GM12878 (cell line): Measurements from ENCODE around the gene DDR1. TPM values are rescaled to one million over a fixed set of nuclear protein-coding genes. Genes with fewer than 3 reads are reported as not detected.
"Not testable (repeated sequence)": the region's sequence is repeated elsewhere in the genome, so short reads cannot be mapped to it uniquely, and the experiment has no call there.

Experiments used
- ATAC-seq: fragments of 200-7000 bp; cut with Tn5 transposase; 3 replicates; pipeline ENCODE4 v1.9.1; 2020; ENCODE audit warnings: mild to moderate bottlenecking, moderate library complexity
- BruUV-seq: library from RNA; stranded (reverse); fragments of 400-500 nt; replicated peaks from 2 replicates; lab custom pipeline; 2021; lab: Mats Ljungman, UMichigan
- CTCF ChIA-PET: fragments of 300-600 bp; sonication (Branson Sonifier 250); formaldehyde crosslinking; extraction: SDS; loops from one replicate; lab custom pipeline; 2021; ENCODE audit warnings: inconsistent platforms; lab: Yijun Ruan, JAX
- POLR2A ChIA-PET: fragments of 350-600 bp; formaldehyde crosslinking; extraction: SDS; loops from one replicate; lab custom pipeline; 2021; ENCODE audit warnings: inconsistent platforms; lab: Charles Lee
- RAD21 ChIA-PET: fragments of 300-600 bp; sonication (Branson Sonifier 250); formaldehyde crosslinking; loops from one replicate; lab custom pipeline; 2023; ENCODE audit warnings: antibody characterized with exemption; ENCODE audit not compliant: unreplicated experiment; lab: Charles Lee
- SMC1A ChIA-PET: fragments of 300-600 bp; sonication (Branson Sonifier 250); formaldehyde crosslinking; loops from one replicate; lab custom pipeline; 2023; ENCODE audit not compliant: unreplicated experiment, uncharacterized antibody; lab: Charles Lee
- DNase-seq: peaks from one replicate; pipeline ENCODE4 v3.0.0-alpha.2; 2011; ENCODE audit warnings: low read depth, low spot score
- FAIRE-seq: peaks from 3 replicates; lab custom pipeline; 2011; peaks lifted over from hg19 to GRCh38; lab: Jason Lieb, UNC
- H2AFZ ChIP-seq: 2 replicates; pipeline ENCODE4 v1.6.0; 2011; ENCODE audit warnings: low read depth, low read length, control low read depth; ENCODE audit not compliant: control insufficient read depth
- H3K27ac ChIP-seq: 2 replicates; pipeline ENCODE4 v1.5.1; 2011; ENCODE audit warnings: control low read depth; ENCODE audit not compliant: control insufficient read depth, insufficient read depth
- H3K27me3 ChIP-seq, 2 experiments: replicated peaks in 1 of 2; 2 replicates each; pipeline versions ENCODE4 v1.6.0 to v1.6.1; 2011; ENCODE audit warnings: low read length in 1 of 2; ENCODE audit not compliant: control insufficient read depth in 2 of 2, insufficient read depth in 2 of 2
- H3K36me3 ChIP-seq, 2 experiments: 2 replicates each; pipeline ENCODE4 v1.5.1; 2011; ENCODE audit warnings: low read length in 1 of 2; ENCODE audit not compliant: control insufficient read depth in 2 of 2, insufficient read depth in 2 of 2
- H3K4me1 ChIP-seq: 2 replicates; pipeline ENCODE4 v1.6.1; 2011; ENCODE audit warnings: mild to moderate bottlenecking, low read length, moderate library complexity, mixed read lengths; ENCODE audit not compliant: control insufficient read depth, insufficient read depth
- H3K4me2 ChIP-seq: 2 replicates; pipeline ENCODE4 v1.6.0; 2011; ENCODE audit warnings: control low read depth; ENCODE audit not compliant: control insufficient read depth, insufficient read depth
- H3K4me3 ChIP-seq: fragments of 200-600 bp; sonication (generic); 2 replicates; pipeline ENCODE4 v1.5.1; 2016
- H3K79me2 ChIP-seq: 2 replicates; pipeline ENCODE4 v1.6.0; 2011; ENCODE audit warnings: low read length; ENCODE audit not compliant: control insufficient read depth, insufficient read depth
- H3K9ac ChIP-seq: 2 replicates; pipeline ENCODE4 v1.8.0; 2011; ENCODE audit warnings: low read length, control low read depth, mixed read lengths; ENCODE audit not compliant: control insufficient read depth, insufficient read depth
- H3K9me3 ChIP-seq: replicated peaks from 3 replicates; pipeline ENCODE4 v1.5.1; 2011; ENCODE audit warnings: mild to moderate bottlenecking, low read length; ENCODE audit not compliant: control insufficient read depth, insufficient read depth
- H4K20me1 ChIP-seq: 2 replicates; pipeline ENCODE4 v1.6.0; 2011; ENCODE audit not compliant: control insufficient read depth, insufficient read depth
- BRCA1 ChIP-seq: IDR thresholded peaks from 2 replicates; pipeline ENCODE4 v1.6.1; 2011; ENCODE audit warnings: low read depth, low read length, improper control_type of control experiment
- HDGF ChIP-seq: fragments of 450-650 bp; IDR thresholded peaks from 2 replicates; pipeline ENCODE4 v1.6.1; 2016; ENCODE audit warnings: antibody characterized with exemption
- KDM1A ChIP-seq: fragments of 200-600 bp; sonication (generic); IDR thresholded peaks from 2 replicates; pipeline ENCODE4 v1.6.1; 2016; ENCODE audit warnings: borderline replicate concordance
- NRF1 ChIP-seq: conservative IDR thresholded peaks from 2 replicates; pipeline ENCODE4 v1.6.1; 2011; ENCODE audit warnings: mild to moderate bottlenecking, low read depth, low read length, improper control_type of control experiment
- PML ChIP-seq: IDR thresholded peaks from 2 replicates; pipeline ENCODE4 v1.6.1; 2012; ENCODE audit warnings: low read length, inconsistent platforms
- SPI1 ChIP-seq: IDR thresholded peaks from 2 replicates; pipeline ENCODE4 v1.6.1; 2011; ENCODE audit warnings: low read depth, mild to moderate bottlenecking, low read length, moderate library complexity, borderline replicate concordance; ENCODE audit not compliant: insufficient read depth
- WGBS: methylation state at CpG from one replicate; pipeline ENCODE4 v1.1.6; 2016; ENCODE audit warnings: low lambda C conversion rate; ENCODE audit not compliant: insufficient replicate concordance, insufficient coverage; ENCODE audit errors: missing lambda C conversion rate; 5-methylcytosine and 5-hydroxymethylcytosine counted together
- in situ Hi-C: fragments of 300-500 bp; cut with MboI; formaldehyde crosslinking; loops from 9 replicates; pipeline ENCODE4 v1.14.3; 2018; ENCODE audit warnings: mixed read lengths
- intact Hi-C: fragments of 100-400 bp; cut with micrococcal nuclease; formaldehyde crosslinking; loops from one replicate; pipeline ENCODE4 v1.14.2; 2022; ENCODE audit not compliant: unreplicated experiment
- polyA plus RNA-seq, 11 experiments: library from polyadenylated mRNA; depleted of rRNA in 4 of 11; unstranded in 6 of 11; stranded (reverse) in 5 of 11; fragments of >200 nt; fragmentation: Nextera tagmentation in 4 of 11; fragmentation: Illumina TruSeq in 1 of 11; extraction: Ambion mirVana in 4 of 11; extraction: Trizol in 1 of 11; gene quantifications; 1 replicate in 1 of 11; 2 replicates in 10 of 11; pipeline versions ENCODE4 v1.2.1 to v1.2.3, GENCODE V29; 2011 to 2016; ENCODE audit warnings: inconsistent platforms in 2 of 11, missing spikeins in 2 of 11, low read depth in 1 of 11
- total RNA-seq, 4 experiments: library from RNA; depleted of rRNA in 3 of 4; stranded (reverse); fragments of >200 nt in 3 of 4; fragmentation: Illumina TruSeq in 1 of 4; extraction: Trizol in 1 of 4; gene quantifications; 2 replicates each; pipeline versions ENCODE4 v1.2.1 to v1.2.3, GENCODE V29; 2013 to 2021
- TF ChIP-seq, protein P1 (sequence below): fragments of 450-650 bp; IDR thresholded peaks from 2 replicates; pipeline ENCODE4 v1.6.1; 2017; ENCODE audit warnings: borderline replicate concordance
- TF ChIP-seq, protein P2 (sequence below): IDR thresholded peaks from 2 replicates; pipeline ENCODE4 v1.6.1; 2012; ENCODE audit warnings: low read length, inconsistent platforms
- TF ChIP-seq, protein P3 (sequence below): fragments of 450-650 bp; IDR thresholded peaks from 2 replicates; pipeline ENCODE4 v1.6.1; 2017; ENCODE audit warnings: mild to moderate bottlenecking, moderate library complexity

Gene DDR1
- total and polyA plus RNA-seq, 10 of the 15 experiments (the other 5 are each of a cell fraction or from before 2014, with no cell fraction given), result 1.1 to 39.0 (median 11.9) TPM

DNA sequence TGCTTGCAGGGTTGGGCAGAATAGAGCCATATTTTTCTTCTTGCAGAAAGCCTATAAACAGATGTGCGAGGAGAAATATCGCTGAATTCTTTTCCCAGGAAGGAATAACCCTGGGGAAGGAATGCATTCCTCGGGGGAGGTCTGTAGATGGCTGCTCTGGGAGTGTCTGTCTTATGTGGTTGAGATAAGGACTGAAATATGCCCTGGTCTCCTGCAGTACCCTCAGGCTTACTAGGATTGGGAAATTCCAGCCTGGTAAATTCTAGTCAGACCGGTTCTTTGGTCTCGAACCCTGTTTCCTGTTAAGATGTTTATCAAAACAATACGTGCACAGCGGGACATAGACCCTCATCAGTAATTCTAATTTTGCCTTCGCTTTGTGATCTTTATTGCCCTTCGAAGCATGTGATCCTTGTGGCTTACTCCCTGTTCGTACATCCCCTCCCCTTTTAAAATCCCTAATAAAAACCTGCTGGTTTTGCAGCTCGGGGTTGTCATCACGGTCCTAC, 15.0 kb upstream of the DDR1 start:
- H4K20me1 ChIP-seq, H3K79me2 ChIP-seq, intact Hi-C loops, BruUV-seq, POLR2A ChIA-PET, H3K36me3 ChIP-seq, H3K4me1 ChIP-seq, ATAC-seq, H3K4me2 ChIP-seq, in situ Hi-C loops, H3K9me3 ChIP-seq, H3K27ac ChIP-seq, H2AFZ ChIP-seq, H3K27me3 ChIP-seq, RAD21 ChIA-PET, FAIRE-seq, DNase-seq, H3K9ac ChIP-seq, H3K4me3 ChIP-seq: not testable (repeated sequence)
- ChIA-PET CTCF (interaction anchor here (2.4 kb wide), 1 partner anchor 41 kb away, joined by 12 read pairs; no protein-coding TSS in a partner anchor), SMC1A (interaction anchor here (2.1 to 2.4 kb wide), 2 partner anchors 12 to 40 kb away, joined by 9 to 10 read pairs; no protein-coding TSS in a partner anchor)
- 62% methylated on average over 12 of the region's 12 CpGs for WGBS

DNA sequence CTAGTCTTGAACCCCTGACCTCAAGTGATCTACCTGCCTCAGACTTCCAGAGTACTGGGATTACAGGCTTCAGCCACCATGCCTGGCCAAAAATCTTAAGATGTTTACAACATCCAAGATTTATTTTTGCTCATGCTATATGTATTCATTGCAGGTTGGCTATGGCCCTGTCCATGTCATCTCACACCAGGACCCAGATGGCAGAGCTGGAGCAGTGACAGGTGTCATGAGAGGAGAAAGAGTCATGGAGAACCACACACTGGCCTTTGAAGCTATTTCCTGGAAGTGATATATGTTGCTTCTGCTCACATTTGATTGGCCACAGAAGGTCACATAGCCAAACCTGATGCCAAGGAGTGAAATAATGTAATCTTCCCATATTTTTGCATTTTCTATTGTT, 13.8 kb upstream of the DDR1 start:
- H3K9me3 ChIP-seq, result peaks cover 10% of the 10 kb centered on the region; the same call in 2 of the 3 replicates
- no peaks in the 10 kb centered on the region for H3K36me3 ChIP-seq
- in situ Hi-C loops (no loop called here), intact Hi-C loops (no loop called here)
- no peak overlapping the region for H3K9ac ChIP-seq
- ChIA-PET SMC1A (interaction anchor here (0.7 kb wide), 1 partner anchor 44 kb away, joined by 3 read pairs; no protein-coding TSS in a partner anchor), POLR2A (no interaction called here), CTCF (no interaction called here), RAD21 (no interaction called here)
- no TSS peak for BruUV-seq
- FAIRE-seq (no peak), DNase-seq (no peak), ATAC-seq (no peak)
- no peak overlapping the region for H3K4me3 ChIP-seq
- H4K20me1 ChIP-seq, result no peaks in the 10 kb centered on the region
- no peaks in the 10 kb centered on the region for H3K4me1 ChIP-seq
- H3K4me2 ChIP-seq, result no peak overlapping the region
- no peak overlapping the region for H3K27ac ChIP-seq
- no peaks in the 10 kb centered on the region for H3K27me3 ChIP-seq
- no peak overlapping the region for H2AFZ ChIP-seq
- no peaks in the 10 kb centered on the region for H3K79me2 ChIP-seq
- TF ChIP-seq BRCA1, result no peak
- no peak for TF ChIP-seq HDGF
- TF ChIP-seq KDM1A, result no peak
- TF ChIP-seq PML, result no peak
- TF ChIP-seq SPI1, result no peak
- TF ChIP-seq, protein P1, sequence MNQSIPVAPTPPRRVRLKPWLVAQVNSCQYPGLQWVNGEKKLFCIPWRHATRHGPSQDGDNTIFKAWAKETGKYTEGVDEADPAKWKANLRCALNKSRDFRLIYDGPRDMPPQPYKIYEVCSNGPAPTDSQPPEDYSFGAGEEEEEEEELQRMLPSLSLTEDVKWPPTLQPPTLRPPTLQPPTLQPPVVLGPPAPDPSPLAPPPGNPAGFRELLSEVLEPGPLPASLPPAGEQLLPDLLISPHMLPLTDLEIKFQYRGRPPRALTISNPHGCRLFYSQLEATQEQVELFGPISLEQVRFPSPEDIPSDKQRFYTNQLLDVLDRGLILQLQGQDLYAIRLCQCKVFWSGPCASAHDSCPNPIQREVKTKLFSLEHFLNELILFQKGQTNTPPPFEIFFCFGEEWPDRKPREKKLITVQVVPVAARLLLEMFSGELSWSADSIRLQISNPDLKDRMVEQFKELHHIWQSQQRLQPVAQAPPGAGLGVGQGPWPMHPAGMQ, result no peak
- no peak for TF ChIP-seq NRF1
- TF ChIP-seq, protein P2, sequence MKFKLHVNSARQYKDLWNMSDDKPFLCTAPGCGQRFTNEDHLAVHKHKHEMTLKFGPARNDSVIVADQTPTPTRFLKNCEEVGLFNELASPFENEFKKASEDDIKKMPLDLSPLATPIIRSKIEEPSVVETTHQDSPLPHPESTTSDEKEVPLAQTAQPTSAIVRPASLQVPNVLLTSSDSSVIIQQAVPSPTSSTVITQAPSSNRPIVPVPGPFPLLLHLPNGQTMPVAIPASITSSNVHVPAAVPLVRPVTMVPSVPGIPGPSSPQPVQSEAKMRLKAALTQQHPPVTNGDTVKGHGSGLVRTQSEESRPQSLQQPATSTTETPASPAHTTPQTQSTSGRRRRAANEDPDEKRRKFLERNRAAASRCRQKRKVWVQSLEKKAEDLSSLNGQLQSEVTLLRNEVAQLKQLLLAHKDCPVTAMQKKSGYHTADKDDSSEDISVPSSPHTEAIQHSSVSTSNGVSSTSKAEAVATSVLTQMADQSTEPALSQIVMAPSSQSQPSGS, result no peak
- TF ChIP-seq, protein P3, sequence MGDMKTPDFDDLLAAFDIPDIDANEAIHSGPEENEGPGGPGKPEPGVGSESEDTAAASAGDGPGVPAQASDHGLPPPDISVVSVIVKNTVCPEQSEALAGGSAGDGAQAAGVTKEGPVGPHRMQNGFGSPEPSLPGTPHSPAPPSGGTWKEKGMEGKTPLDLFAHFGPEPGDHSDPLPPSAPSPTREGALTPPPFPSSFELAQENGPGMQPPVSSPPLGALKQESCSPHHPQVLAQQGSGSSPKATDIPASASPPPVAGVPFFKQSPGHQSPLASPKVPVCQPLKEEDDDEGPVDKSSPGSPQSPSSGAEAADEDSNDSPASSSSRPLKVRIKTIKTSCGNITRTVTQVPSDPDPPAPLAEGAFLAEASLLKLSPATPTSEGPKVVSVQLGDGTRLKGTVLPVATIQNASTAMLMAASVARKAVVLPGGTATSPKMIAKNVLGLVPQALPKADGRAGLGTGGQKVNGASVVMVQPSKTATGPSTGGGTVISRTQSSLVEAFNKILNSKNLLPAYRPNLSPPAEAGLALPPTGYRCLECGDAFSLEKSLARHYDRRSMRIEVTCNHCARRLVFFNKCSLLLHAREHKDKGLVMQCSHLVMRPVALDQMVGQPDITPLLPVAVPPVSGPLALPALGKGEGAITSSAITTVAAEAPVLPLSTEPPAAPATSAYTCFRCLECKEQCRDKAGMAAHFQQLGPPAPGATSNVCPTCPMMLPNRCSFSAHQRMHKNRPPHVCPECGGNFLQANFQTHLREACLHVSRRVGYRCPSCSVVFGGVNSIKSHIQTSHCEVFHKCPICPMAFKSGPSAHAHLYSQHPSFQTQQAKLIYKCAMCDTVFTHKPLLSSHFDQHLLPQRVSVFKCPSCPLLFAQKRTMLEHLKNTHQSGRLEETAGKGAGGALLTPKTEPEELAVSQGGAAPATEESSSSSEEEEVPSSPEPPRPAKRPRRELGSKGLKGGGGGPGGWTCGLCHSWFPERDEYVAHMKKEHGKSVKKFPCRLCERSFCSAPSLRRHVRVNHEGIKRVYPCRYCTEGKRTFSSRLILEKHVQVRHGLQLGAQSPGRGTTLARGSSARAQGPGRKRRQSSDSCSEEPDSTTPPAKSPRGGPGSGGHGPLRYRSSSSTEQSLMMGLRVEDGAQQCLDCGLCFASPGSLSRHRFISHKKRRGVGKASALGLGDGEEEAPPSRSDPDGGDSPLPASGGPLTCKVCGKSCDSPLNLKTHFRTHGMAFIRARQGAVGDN, result no peak
